Activated T-helper 2 cell treated with anti-CD3 and anti-CD28 coated beads, Interferon-gamma antibody, Interleukin-2, Interleukin-4, amounts not matched to agents 10 μg/mL and 5 μg/mL and 100 μg/mL, durations not matched to agents 14 hours and 24 hours and 36 hours (primary cell): ENCODE results near the gene CCNY. TPM values are rescaled to one million over a fixed set of nuclear protein-coding genes. Genes with fewer than 3 reads are reported as not detected.

ENCODE experiments used
- DNase-seq: peaks from one replicate; pipeline ENCODE4 v3.0.0; 2021; ENCODE audit warnings: low spot score
- H3K27ac Mint-ChIP-seq: one replicate; pipeline ENCODE4 v1.8.0; 2021; ENCODE audit warnings: mixed read lengths
- H3K27me3 Mint-ChIP-seq: one replicate; pipeline ENCODE4 v1.8.0; 2021; ENCODE audit warnings: low read depth, mixed read lengths
- H3K36me3 Mint-ChIP-seq: one replicate; pipeline ENCODE4 v1.8.0; 2021; ENCODE audit warnings: low read depth, mixed read lengths
- H3K4me1 Mint-ChIP-seq: one replicate; pipeline ENCODE4 v1.8.0; 2021; ENCODE audit warnings: low read depth, mixed read lengths
- H3K4me3 Mint-ChIP-seq: one replicate; pipeline ENCODE4 v1.8.0; 2021; ENCODE audit warnings: low read depth, mild to moderate bottlenecking, moderate library complexity, mixed read lengths
- H3K9me3 Mint-ChIP-seq: one replicate; pipeline ENCODE4 v1.8.0; 2021; ENCODE audit warnings: mixed read lengths
- intact Hi-C: fragments of 100-400 bp; cut with micrococcal nuclease; formaldehyde crosslinking; loops from one replicate; pipeline ENCODE4 v1.15.1; 2023
- total RNA-seq: library from RNA; stranded (reverse); gene quantifications from 2 replicates; pipeline ENCODE4 v1.2.3, GENCODE V29; 2022

The CCNY gene
- total RNA-seq, 1 donor from 2014 or later, result 60.4 TPM

DNA sequence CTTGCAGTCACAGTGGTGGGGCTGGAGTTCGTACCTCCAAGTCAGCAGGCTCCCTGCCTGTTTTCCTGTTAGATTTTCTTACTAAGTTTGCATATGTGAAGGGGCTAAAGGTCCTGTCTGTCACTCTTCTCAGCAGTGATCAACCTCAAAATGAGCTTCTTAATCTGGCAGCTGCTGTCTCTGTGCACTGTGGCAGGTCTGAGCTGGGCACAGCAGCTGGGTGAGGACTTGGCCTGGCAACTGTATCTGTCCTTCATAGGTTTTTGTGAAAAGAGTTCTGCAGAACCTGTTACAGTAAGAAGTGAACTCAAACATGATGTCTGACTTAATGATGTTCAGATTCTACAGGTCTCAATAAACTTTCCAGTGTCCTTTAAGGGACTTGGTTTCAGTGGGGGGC, 237.5 kb downstream of the CCNY start:
- H3K27me3 Mint-ChIP-seq, result no peaks in the 10 kb centered on the region
- intact Hi-C loops, result no loop called here
- H3K36me3 Mint-ChIP-seq, result peaks cover 16% of the 10 kb centered on the region
- no peaks in the 10 kb centered on the region for H3K9me3 Mint-ChIP-seq
- H3K27ac Mint-ChIP-seq, result no peak overlapping the region
- DNase-seq, result no peak
- H3K4me3 Mint-ChIP-seq, result no peak overlapping the region
- H3K4me1 Mint-ChIP-seq, result peaks cover 4% of the 10 kb centered on the region

DNA sequence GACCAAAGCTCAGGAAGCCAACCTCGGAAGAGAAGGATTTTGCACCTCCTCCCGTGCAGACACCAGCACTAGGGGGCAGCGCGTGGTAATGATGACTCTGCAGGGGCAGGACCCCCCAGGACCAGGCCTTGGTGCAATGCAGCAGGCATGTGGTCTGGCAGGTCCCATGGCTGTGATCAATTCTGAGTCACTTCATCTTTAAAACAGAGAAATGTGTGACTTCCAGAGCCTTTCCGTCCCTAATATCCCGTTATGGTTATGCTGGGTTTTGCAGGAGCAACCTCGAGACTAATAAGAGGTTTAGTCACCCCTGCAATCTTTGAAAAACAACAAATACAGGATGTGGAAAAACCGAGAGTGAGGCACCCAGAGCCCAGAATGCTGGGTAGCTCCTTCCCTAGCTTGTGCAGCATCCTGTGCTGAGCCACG, 238.6 kb downstream of the CCNY start:
- peaks cover 8% of the 10 kb centered on the region for H3K36me3 Mint-ChIP-seq
- peaks cover 4% of the 10 kb centered on the region for H3K4me1 Mint-ChIP-seq
- no peak overlapping the region for H3K4me3 Mint-ChIP-seq
- no peaks in the 10 kb centered on the region for H3K9me3 Mint-ChIP-seq
- no peak for DNase-seq
- H3K27ac Mint-ChIP-seq, result no peak overlapping the region
- H3K27me3 Mint-ChIP-seq, result no peaks in the 10 kb centered on the region
- intact Hi-C loops, result no loop called here

DNA sequence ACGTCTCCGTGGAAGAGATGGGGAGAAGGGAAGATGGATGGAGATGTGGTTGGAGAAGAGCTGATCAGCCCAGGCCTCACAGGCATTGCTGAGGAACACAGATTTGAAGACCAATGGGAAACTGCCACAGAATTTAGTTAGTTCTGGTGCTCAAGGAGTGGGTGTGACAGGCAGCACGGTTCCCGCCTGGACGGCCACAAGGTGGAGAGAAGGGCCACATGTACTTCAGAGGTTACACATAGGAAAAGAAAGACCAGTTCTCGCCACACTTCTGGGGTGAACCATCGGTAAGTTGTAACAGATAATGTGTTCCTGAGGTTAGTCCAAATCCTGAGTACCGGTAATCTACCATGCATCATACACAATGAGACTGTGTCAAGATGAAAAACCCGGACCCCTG, 239.3 kb downstream of the CCNY start:
- Mint-ChIP-seq H3K4me3 (no peak overlapping the region), H3K36me3 (peaks cover 8% of the 10 kb centered on the region), H3K27me3 (no peaks in the 10 kb centered on the region), H3K27ac (no peak overlapping the region), H3K4me1 (peaks cover 4% of the 10 kb centered on the region), H3K9me3 (no peaks in the 10 kb centered on the region)
- DNase-seq, result no peak
- intact Hi-C loops, result no loop called here

DNA sequence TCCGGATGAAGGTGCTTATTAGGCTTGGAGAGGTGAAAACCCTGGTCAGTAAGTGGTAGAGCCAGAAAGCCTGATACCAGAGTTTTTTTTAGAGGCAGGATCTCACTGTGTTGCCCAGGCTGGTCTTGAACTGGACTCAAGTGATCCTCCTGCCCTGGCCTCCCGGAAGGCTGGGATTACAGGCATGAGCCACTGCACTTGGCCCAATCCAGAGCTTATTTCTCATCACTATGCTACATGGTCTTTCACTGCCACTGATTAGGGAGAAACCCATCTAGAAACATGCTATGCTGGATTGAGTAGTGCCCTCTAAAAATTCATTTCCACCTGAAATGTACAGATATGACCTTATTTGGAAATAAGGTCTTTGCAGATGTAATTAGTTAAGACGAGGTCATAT, 240.4 kb downstream of the CCNY start:
- Mint-ChIP-seq H3K9me3 (no peaks in the 10 kb centered on the region), H3K27me3 (no peaks in the 10 kb centered on the region), H3K27ac (no peak overlapping the region), H3K4me1 (peaks cover 4% of the 10 kb centered on the region), H3K4me3 (no peak overlapping the region), H3K36me3 (peaks cover 8% of the 10 kb centered on the region)
- no peak for DNase-seq
- intact Hi-C loops, result no loop called here

DNA sequence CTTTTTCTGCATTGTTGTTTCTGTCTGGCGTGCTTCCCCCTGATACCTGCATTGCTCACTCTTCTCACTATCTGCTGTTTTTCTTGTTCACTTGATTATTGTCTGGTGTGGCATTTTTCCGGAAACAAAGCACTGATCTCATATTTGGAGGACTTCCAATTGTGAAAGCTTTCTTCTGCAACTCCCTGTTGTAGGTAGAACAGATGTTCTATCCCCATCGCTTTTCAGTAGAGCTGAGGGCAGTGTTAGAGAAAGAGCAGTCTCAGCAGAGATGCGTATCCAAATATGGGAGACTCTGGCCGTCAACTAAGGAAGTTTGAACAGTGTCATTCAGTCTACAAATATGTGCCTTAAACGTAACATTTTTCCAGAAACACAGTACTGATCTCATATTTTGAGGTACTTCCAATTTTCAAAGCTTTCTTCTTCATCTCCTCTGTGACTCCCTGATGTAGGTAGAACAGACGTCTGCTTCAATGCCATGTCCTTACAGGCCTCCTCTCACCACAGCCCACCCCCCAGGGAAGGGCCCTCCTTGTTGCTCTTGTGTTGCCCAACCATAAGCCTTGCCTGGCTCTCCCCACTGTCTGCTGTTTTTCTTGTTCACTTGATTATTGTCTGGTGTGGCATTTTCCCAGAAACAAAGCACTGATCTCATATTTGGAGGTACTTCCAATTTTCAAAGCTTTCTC, 241.8 kb downstream of the CCNY start:
- intact Hi-C loops, result no loop called here
- Mint-ChIP-seq H3K27ac (no peak overlapping the region), H3K4me1 (peaks cover 4% of the 10 kb centered on the region), H3K27me3 (no peaks in the 10 kb centered on the region), H3K9me3 (no peaks in the 10 kb centered on the region), H3K36me3 (peaks cover 4% of the 10 kb centered on the region), H3K4me3 (no peak overlapping the region)
- DNase-seq, result no peak

DNA sequence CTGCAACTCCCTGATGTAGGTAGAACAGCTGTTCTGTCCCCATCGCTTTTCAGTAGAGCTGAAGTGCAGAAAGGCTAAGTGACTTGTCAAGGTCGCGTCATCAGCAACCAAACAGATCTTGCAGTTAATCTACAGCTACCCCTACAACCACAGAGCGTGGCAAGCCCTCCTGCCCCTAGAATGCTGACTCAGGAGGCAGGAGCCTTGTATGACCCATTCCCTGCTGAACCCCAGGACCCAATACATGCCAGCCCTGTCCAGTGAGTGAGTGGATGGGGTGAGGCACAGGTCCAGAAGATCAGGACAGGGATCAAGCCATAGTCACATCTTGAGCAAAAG, 242.3 kb downstream of the CCNY start:
- Mint-ChIP-seq H3K27me3 (no peaks in the 10 kb centered on the region), H3K36me3 (peaks cover 4% of the 10 kb centered on the region), H3K4me1 (peaks cover 4% of the 10 kb centered on the region), H3K27ac (no peak overlapping the region), H3K9me3 (no peaks in the 10 kb centered on the region), H3K4me3 (no peak overlapping the region)
- no peak for DNase-seq
- intact Hi-C loops, result no loop called here

DNA sequence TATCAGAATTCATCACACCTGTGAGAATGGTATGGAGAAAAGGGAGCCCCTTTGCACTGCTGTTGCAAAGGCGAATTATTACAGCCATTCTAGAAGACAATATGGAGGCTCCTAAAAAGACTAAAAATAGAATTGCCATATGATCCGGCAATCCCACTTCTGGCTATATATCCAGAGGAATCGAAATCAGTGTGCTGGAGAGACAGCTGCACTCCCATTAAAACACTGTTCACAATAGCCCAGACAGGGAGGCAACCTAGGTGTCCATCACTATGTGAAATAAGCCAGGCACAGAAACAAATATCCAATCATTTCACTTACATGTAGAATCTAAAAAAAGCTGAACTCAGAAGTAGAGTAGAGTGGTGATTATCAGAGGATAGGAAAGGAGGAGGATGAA, 242.8 kb downstream of the CCNY start:
- Mint-ChIP-seq H3K4me3 (no peak overlapping the region), H3K9me3 (no peaks in the 10 kb centered on the region), H3K4me1 (peaks cover 4% of the 10 kb centered on the region), H3K36me3 (peaks cover 4% of the 10 kb centered on the region), H3K27ac (no peak overlapping the region), H3K27me3 (no peaks in the 10 kb centered on the region)
- intact Hi-C loops, result no loop called here
- DNase-seq, result no peak

DNA sequence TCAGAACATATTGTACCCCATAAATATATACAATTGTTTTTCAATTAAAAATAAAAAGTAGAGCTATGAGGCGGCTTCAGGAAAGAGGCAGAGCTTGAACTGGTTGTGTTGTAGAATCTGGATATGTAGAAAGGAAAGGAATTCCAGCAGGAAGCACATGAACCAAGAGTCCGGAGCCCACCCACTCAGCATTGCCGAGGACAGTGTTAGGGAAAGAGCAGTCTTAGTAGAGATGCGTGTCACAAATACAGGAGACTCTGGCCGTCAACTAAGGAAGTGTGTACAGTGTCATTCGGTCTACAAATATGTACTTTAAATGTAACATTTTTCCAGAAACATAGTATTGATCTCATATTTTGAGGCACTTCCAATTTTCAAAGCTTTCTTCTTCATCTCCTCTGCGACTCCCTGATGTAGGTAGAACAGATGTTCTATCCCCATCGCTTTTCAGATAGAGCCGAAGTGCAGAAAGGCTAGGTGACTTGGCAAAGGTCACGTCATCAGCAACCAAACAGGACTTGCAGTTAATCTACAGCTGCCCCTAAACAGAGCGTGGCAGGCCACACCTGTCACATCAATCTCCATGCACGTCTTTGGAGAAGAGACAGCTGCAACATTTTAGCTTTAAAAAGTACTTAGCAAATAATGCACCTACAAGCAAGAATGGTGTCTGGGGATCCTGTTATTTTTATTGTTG, 243.6 kb downstream of the CCNY start:
- Mint-ChIP-seq H3K4me3 (no peak overlapping the region), H3K27me3 (no peaks in the 10 kb centered on the region), H3K9me3 (no peaks in the 10 kb centered on the region), H3K4me1 (peaks cover 4% of the 10 kb centered on the region), H3K27ac (no peak overlapping the region), H3K36me3 (peaks cover 4% of the 10 kb centered on the region)
- no peak for DNase-seq
- intact Hi-C loops, result no loop called here

DNA sequence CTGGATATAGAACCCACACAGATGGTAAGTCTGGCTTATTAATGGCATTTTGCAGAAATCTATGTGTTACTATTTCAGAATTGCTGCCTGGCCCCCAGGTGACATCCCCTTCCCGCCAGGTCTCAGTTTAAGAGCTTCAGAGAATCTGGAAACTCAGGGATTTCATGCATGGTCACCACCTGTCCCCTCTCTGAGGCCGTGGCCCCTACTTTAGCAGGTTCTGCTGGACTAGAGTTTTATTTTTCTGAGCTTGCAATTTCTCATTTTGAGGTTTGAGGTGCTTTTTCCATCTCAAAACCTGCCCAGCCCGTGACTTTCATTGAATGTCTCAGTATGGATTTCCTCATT, 244.1 kb downstream of the CCNY start:
- Mint-ChIP-seq H3K4me1 (peaks cover 2% of the 10 kb centered on the region), H3K27me3 (no peaks in the 10 kb centered on the region), H3K36me3 (peaks cover 3% of the 10 kb centered on the region), H3K9me3 (no peaks in the 10 kb centered on the region), H3K4me3 (no peak overlapping the region), H3K27ac (no peak overlapping the region)
- intact Hi-C loops, result no loop called here
- DNase-seq, result no peak

DNA sequence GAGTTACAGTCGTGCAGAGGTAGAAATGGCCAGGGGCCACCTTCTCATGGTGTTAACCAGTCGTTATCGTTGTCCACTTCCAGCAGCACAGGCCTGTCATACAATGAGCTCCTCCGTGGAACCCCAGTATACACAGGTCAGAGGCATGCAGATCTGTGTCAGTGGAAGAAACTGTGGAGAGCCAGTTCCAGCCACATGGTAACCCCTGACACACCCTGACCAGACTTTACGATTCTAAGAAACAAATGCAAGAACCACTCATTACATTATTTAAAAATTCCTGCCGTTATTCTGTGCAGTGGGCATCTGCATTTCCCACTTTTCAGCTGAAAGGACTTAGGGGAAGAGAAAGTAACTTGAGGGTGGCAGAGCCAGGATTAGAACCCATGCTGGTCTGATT, 245.3 kb downstream of the CCNY start:
- no peaks in the 10 kb centered on the region for H3K36me3 Mint-ChIP-seq
- H3K4me1 Mint-ChIP-seq, result no peaks in the 10 kb centered on the region
- H3K27ac Mint-ChIP-seq, result no peak overlapping the region
- H3K27me3 Mint-ChIP-seq, result no peaks in the 10 kb centered on the region
- H3K4me3 Mint-ChIP-seq, result no peak overlapping the region
- intact Hi-C loops, result no loop called here
- DNase-seq, result no peak
- H3K9me3 Mint-ChIP-seq, result no peaks in the 10 kb centered on the region

DNA sequence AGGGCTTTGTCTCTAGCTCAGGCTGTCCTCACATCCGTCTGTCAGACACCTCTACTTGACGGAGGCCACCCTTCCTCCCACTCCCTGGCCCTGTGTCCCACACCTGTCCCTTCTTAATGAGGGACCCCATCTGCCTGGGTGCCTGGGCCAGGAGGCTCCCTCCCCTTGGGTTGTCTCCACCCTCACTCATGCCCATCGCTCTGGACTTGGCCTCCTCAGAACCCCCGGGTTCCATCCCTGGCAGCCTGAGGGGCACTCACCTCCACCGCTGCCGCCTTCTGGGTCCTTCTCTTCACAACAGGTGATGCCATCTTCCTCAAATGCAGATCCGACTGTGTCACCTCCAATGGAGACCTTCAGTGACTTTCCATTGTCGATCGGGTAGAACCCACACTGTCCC, 248.6 kb downstream of the CCNY start:
- no peak overlapping the region for H3K27ac Mint-ChIP-seq
- DNase-seq, result no peak
- H3K27me3 Mint-ChIP-seq, result no peaks in the 10 kb centered on the region
- H3K36me3 Mint-ChIP-seq, result no peaks in the 10 kb centered on the region
- H3K4me1 Mint-ChIP-seq, result no peaks in the 10 kb centered on the region
- intact Hi-C loops, result no loop called here
- H3K9me3 Mint-ChIP-seq, result no peaks in the 10 kb centered on the region
- no peak overlapping the region for H3K4me3 Mint-ChIP-seq

DNA sequence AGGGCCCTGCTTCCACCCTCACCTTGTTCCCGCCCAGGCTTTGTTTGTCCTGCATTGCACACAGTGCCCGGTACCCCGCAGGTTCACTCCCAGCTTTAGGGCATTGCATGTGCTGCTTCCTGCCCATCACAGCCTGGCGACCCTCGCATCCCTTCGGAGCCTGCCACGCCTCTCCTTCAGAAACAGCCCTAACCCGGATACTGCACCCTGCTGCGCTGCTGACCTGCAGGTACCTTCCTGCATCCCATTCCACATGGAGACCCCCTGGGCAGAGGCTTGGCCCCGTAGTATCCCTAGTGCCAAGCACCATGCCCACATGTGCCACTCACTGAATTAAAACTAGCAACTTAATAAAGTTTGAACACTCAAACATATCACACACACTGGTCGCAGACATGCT, 249.0 kb downstream of the CCNY start:
- no peak for DNase-seq
- Mint-ChIP-seq H3K4me3 (no peak overlapping the region), H3K4me1 (no peaks in the 10 kb centered on the region), H3K9me3 (no peaks in the 10 kb centered on the region), H3K27ac (no peak overlapping the region), H3K36me3 (no peaks in the 10 kb centered on the region), H3K27me3 (no peaks in the 10 kb centered on the region)
- intact Hi-C loops, result no loop called here

DNA sequence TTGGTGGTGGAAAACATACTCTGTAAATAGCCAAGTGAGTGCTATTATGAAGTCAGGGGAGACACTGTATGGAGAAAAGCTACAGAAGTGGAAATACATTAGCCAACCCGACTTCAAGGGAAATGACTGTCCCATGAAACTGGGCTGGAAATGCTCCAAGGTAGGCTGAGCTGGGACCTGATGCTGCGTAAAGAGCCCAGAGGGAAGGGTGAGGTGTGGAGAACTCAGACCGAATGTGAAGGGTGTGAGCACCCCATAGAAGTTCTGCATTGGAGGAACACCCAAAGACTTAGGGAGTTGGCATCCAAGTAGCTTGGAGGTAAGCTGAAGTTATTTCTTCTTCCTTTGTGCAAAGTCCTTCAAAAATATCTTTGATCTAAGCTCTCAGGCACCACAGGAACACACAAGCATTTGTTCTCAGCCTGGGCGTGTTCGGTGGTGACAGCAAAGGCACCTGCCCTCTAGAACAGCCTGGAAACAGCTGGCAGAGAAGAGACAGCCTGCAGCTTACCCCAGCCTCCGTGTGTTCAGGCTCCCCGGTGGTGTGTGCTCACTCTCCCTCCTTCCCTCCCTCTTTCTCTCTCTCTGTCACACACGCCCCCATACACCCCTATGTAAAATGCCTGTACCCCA, 249.7 kb downstream of the CCNY start:
- H3K36me3 Mint-ChIP-seq, result no peaks in the 10 kb centered on the region
- no peaks in the 10 kb centered on the region for H3K4me1 Mint-ChIP-seq
- H3K27ac Mint-ChIP-seq, result no peak overlapping the region
- peaks cover 2% of the 10 kb centered on the region for H3K27me3 Mint-ChIP-seq
- no peak overlapping the region for H3K4me3 Mint-ChIP-seq
- intact Hi-C loops, result no loop called here
- no peak for DNase-seq
- peaks cover 3% of the 10 kb centered on the region for H3K9me3 Mint-ChIP-seq
